ENCODE results near the gene BACH2. TPM values are rescaled to one million over a fixed set of nuclear protein-coding genes. Genes with fewer than 3 reads are reported as not detected.

The BACH2 gene
- total and polyA plus RNA-seq, 7 donors = 0.12 to 16.9 (median 5.9) TPM

- Histone ChIP-seq H3K36me3 (ENCODE audit: insufficient read depth in 1 of 2, low read depth in 1 of 2) (no peaks in the 10 kb centered on the region), H3K9me3 (no peaks in the 10 kb centered on the region), H3K27me3 (ENCODE audit: insufficient read depth in 3 of 3, low read length in 2 of 3) (no peaks in the 10 kb centered on the region), H3K4me1 (peaks cover 31% of the 10 kb centered on the region), H3K4me3 (peak overlapping the region; percentile 10), H3K27ac (peak overlapping the region; percentile 23)
- no peak for DNase-seq
- 69 to 79% (median 71%) methylated on average over 11 of the region's 11 CpGs for WGBS, 3 donors
- ATAC-seq = peak in 1 of 4 donors; percentile 36
- no peak for TF ChIP-seq CTCF (IDR thresholded peaks at IDR 0.05)
- intact Hi-C loops (cut with DNase I) = no loop called here
Observed at GRCh38 chr6:90177544-90178383, 118.9 kb downstream of the BACH2 start.

- Histone ChIP-seq H3K9me3 (no peaks in the 10 kb centered on the region), H3K4me1 (peaks cover 37% of the 10 kb centered on the region), H3K27me3 (ENCODE audit: insufficient read depth in 3 of 3, low read length in 2 of 3) (no peaks in the 10 kb centered on the region), H3K36me3 (ENCODE audit: insufficient read depth in 1 of 2, low read depth in 1 of 2) (no peaks in the 10 kb centered on the region), H3K27ac (peak overlapping the region; percentile 60), H3K4me3 (no peak overlapping the region)
- intact Hi-C loops (cut with DNase I) = no loop called here
- TF ChIP-seq CTCF (IDR thresholded peaks at IDR 0.05) = no peak
- 64 to 76% (median 75%) methylated on average over 8 of the region's 8 CpGs for WGBS, 3 donors
- DNase-seq (no peak), ATAC-seq (peak; percentile 42 to 49 (median 48))
Observed at GRCh38 chr6:90175627-90176538, 120.8 kb downstream of the BACH2 start.

- Histone ChIP-seq H3K36me3 (ENCODE audit: insufficient read depth in 1 of 2, low read depth in 1 of 2) (no peaks in the 10 kb centered on the region), H3K4me3 (no peak overlapping the region), H3K9me3 (no peaks in the 10 kb centered on the region), H3K4me1 (peaks cover 55% of the 10 kb centered on the region), H3K27me3 (ENCODE audit: insufficient read depth in 3 of 3, low read length in 2 of 3) (no peaks in the 10 kb centered on the region), H3K27ac (no peak overlapping the region)
- WGBS, 3 donors = 53 to 72% (median 57%) methylated on average over 3 of the region's 3 CpGs
- intact Hi-C loops (cut with DNase I) = no loop called here
- DNase-seq = no peak
- TF ChIP-seq CTCF (IDR thresholded peaks at IDR 0.05) = no peak
- ATAC-seq = no peak
Observed at GRCh38 chr6:90173262-90173925, 123.2 kb downstream of the BACH2 start.

- intact Hi-C loops (cut with DNase I) = no loop called here
- Histone ChIP-seq H3K27me3 (ENCODE audit: insufficient read depth in 3 of 3, low read length in 2 of 3) (no peaks in the 10 kb centered on the region), H3K4me3 (no peak overlapping the region), H3K9me3 (no peaks in the 10 kb centered on the region), H3K36me3 (ENCODE audit: insufficient read depth in 1 of 2, low read depth in 1 of 2) (no peaks in the 10 kb centered on the region), H3K4me1 (peaks cover 43% of the 10 kb centered on the region), H3K27ac (peak overlapping the region; percentile 73)
- no peak for TF ChIP-seq CTCF (IDR thresholded peaks at IDR 0.05)
- DNase-seq = no peak
- no peak for ATAC-seq
Observed at GRCh38 chr6:90170601-90171000, 126.0 kb downstream of the BACH2 start.
